SU-DHL-6 (cell line): ENCODE results near the gene COG1.

Source experiments
- H2AFZ ChIP-seq: fragments of 200-600 bp; sonication (generic); 2 replicates; pipeline ENCODE4 v1.6.1; 2014; ENCODE audit warnings: low read depth, mild to moderate bottlenecking, moderate library complexity, mixed read lengths, antibody characterized with exemption, low read length; ENCODE audit not compliant: severe bottlenecking
- H3F3A ChIP-seq: fragments of 200-600 bp; shearing (Covaris generic); 2 replicates; pipeline ENCODE4 v1.6.0; 2016; ENCODE audit warnings: antibody characterized with exemption, mild to moderate bottlenecking; ENCODE audit not compliant: insufficient read depth
- H3K27ac ChIP-seq: fragments of 200-600 bp; sonication (generic); 2 replicates; pipeline ENCODE4 v1.5.1; 2016; ENCODE audit warnings: low read depth, mild to moderate bottlenecking, low read length, moderate library complexity, mixed read lengths
- H3K27me3 ChIP-seq: fragments of 200-600 bp; sonication (generic), shearing (Covaris generic); 2 replicates; pipeline ENCODE4 v1.6.0; 2014; ENCODE audit warnings: mild to moderate bottlenecking, low read length
- H3K36me3 ChIP-seq: fragments of 200-600 bp; sonication (generic); 2 replicates; pipeline ENCODE4 v1.6.1; 2014; ENCODE audit warnings: mild to moderate bottlenecking, low read length, mixed read lengths
- H3K4me2 ChIP-seq: fragments of 300-600, 200-600 bp; shearing (Covaris generic), sonication (generic); 2 replicates; pipeline ENCODE4 v1.6.0; 2014; ENCODE audit warnings: low read length, low read depth, mild to moderate bottlenecking; ENCODE audit not compliant: poor library complexity, severe bottlenecking
- H3K4me3 ChIP-seq: fragments of 200-600 bp; sonication (generic); 2 replicates; pipeline ENCODE4 v1.5.1; 2014; ENCODE audit warnings: antibody characterized with exemption, low read length, mild to moderate bottlenecking, mixed read lengths; ENCODE audit not compliant: insufficient read depth, poor library complexity, severe bottlenecking
- H3K79me2 ChIP-seq: fragments of 200-600 bp; sonication (generic); 2 replicates; pipeline ENCODE4 v1.6.1; 2014; ENCODE audit warnings: mild to moderate bottlenecking, low read length, moderate library complexity; ENCODE audit not compliant: insufficient read depth
- H3K9ac ChIP-seq: fragments of 200-600 bp; sonication (generic); 2 replicates; pipeline ENCODE4 v1.7.0; 2014; ENCODE audit warnings: mild to moderate bottlenecking, low read length
- H3K9me2 ChIP-seq: fragments of 200-600 bp; sonication (generic); replicated peaks from 2 replicates; pipeline ENCODE4 v1.6.1; 2014; ENCODE audit warnings: low read length; ENCODE audit not compliant: insufficient read depth
- H3K9me3 ChIP-seq: fragments of 200-600 bp; sonication (generic); 2 replicates; pipeline ENCODE4 v1.6.1; 2014; ENCODE audit warnings: low read length, mixed read lengths; ENCODE audit not compliant: insufficient read depth
- H4K20me1 ChIP-seq: fragments of 200-600 bp; sonication (generic); 2 replicates; pipeline ENCODE4 v1.6.1; 2014; ENCODE audit warnings: low read depth, mild to moderate bottlenecking, antibody characterized with exemption, low read length, moderate library complexity, mixed read lengths
- EZH2phosphoT487 ChIP-seq: fragments of 200-600 bp; sonication (generic), shearing (Covaris generic); conservative IDR thresholded peaks from 2 replicates; pipeline ENCODE4 v1.6.1; 2018; ENCODE audit warnings: mild to moderate bottlenecking, antibody characterized with exemption, low read length, moderate library complexity, mixed read lengths
- TF ChIP-seq, protein P1 (sequence below): fragments of 200-600 bp; sonication (generic); IDR thresholded peaks from one replicate; pipeline ENCODE4 v1.5.1; 2017; ENCODE audit warnings: antibody characterized with exemption, mild to moderate bottlenecking, low read length, moderate library complexity; ENCODE audit not compliant: insufficient read depth, poor library complexity, severe bottlenecking

The COG1 gene

GRCh38 chr17:73205459-73205961 lies 12.7 kb downstream of the COG1 start:
- Histone ChIP-seq H4K20me1 (no peaks in the 10 kb centered on the region), H3K9ac (no peak overlapping the region), H3K4me2 (no peak overlapping the region), H3K79me2 (no peaks in the 10 kb centered on the region), H3K4me3 (no peak overlapping the region), H3K36me3 (peaks cover 11% of the 10 kb centered on the region; the same call in 1 of the 2 replicates), H2AFZ (no peak overlapping the region), H3F3A (no peaks in the 10 kb centered on the region), H3K27me3 (no peaks in the 10 kb centered on the region), H3K9me2 (no peaks in the 10 kb centered on the region), H3K27ac (no peak overlapping the region), H3K9me3 (no peaks in the 10 kb centered on the region)
- TF ChIP-seq EZH2phosphoT487, result no peak

DNA sequence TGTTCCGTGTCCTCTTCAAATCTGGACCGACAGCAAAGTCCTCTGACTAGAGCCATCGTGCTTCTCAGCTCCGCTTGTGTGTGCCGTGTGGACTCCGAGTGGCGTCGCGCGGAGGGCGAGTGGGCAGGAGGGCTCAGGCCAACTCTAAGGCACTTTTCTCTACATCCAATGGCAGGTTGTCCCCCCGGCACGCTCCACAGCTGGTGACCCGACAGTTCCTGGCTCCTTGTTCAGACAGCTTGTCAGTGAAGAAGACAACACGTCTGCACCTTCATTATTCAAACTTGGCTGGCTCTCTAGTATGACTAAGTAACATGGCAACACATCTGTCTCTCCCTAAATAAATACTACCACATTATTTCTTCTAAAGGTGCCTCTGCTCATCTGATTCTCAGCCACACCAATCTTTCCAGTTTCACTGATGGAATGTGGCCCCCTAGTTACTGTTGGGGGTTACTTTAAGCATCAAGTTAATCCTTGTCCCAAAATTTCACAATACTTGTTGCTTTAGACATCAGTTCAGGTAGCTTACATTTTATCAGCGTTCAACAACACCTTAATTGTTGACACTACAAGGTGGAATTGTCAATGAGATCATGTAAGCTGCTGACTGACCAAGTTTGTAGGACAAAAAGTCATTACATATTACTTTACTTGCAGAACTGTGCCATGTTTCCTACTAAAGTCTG lies 15.4 kb downstream of the COG1 start:
- Histone ChIP-seq H3K9me2 (no peaks in the 10 kb centered on the region), H3F3A (no peaks in the 10 kb centered on the region), H2AFZ (no peak overlapping the region), H3K27ac (no peak overlapping the region), H3K27me3 (no peaks in the 10 kb centered on the region), H3K4me2 (no peak overlapping the region), H4K20me1 (peaks cover 3% of the 10 kb centered on the region; the same call in 1 of the 2 replicates), H3K79me2 (no peaks in the 10 kb centered on the region; the same call in 1 of the 2 replicates), H3K4me3 (no peak overlapping the region), H3K9me3 (no peaks in the 10 kb centered on the region), H3K36me3 (peaks cover 11% of the 10 kb centered on the region; the same call in 1 of the 2 replicates), H3K9ac (no peak overlapping the region)
- no peak for TF ChIP-seq EZH2phosphoT487
- TF ChIP-seq, protein P1, sequence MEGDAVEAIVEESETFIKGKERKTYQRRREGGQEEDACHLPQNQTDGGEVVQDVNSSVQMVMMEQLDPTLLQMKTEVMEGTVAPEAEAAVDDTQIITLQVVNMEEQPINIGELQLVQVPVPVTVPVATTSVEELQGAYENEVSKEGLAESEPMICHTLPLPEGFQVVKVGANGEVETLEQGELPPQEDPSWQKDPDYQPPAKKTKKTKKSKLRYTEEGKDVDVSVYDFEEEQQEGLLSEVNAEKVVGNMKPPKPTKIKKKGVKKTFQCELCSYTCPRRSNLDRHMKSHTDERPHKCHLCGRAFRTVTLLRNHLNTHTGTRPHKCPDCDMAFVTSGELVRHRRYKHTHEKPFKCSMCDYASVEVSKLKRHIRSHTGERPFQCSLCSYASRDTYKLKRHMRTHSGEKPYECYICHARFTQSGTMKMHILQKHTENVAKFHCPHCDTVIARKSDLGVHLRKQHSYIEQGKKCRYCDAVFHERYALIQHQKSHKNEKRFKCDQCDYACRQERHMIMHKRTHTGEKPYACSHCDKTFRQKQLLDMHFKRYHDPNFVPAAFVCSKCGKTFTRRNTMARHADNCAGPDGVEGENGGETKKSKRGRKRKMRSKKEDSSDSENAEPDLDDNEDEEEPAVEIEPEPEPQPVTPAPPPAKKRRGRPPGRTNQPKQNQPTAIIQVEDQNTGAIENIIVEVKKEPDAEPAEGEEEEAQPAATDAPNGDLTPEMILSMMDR, result no peak

DNA sequence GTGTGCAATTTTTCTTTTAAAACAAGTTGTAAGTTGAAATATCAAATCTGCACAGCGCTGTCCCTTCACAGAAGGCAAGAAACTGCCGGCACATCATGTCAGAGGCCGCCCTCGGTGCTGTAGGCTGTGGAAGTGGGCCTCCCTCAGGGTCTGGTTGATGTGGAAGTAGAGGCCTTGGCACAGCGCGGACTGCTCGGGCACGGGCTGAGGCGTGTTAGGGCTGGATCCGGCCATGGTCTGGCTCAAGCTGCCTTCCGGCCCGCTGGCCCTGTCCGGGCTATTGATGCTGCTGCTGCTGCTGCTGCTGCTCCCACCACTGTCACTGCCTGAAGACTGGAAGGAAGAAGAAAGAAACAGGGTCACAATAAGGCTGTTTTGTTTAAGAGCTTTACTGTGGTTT lies 16.6 kb downstream of the COG1 start:
- peaks cover 3% of the 10 kb centered on the region; the same call in 1 of the 2 replicates for H4K20me1 ChIP-seq
- H2AFZ ChIP-seq, result no peak overlapping the region
- no peaks in the 10 kb centered on the region; the same call in 1 of the 2 replicates for H3K79me2 ChIP-seq
- no peak overlapping the region for H3K4me3 ChIP-seq
- TF ChIP-seq, protein P1, result no peak
- no peak for TF ChIP-seq EZH2phosphoT487
- H3K9me3 ChIP-seq, result no peaks in the 10 kb centered on the region
- peaks cover 11% of the 10 kb centered on the region; the same call in 1 of the 2 replicates for H3K36me3 ChIP-seq
- H3K27me3 ChIP-seq, result no peaks in the 10 kb centered on the region
- no peak overlapping the region for H3K9ac ChIP-seq
- H3F3A ChIP-seq, result no peaks in the 10 kb centered on the region
- H3K9me2 ChIP-seq, result no peaks in the 10 kb centered on the region
- no peak overlapping the region for H3K27ac ChIP-seq
- no peak overlapping the region for H3K4me2 ChIP-seq

DNA sequence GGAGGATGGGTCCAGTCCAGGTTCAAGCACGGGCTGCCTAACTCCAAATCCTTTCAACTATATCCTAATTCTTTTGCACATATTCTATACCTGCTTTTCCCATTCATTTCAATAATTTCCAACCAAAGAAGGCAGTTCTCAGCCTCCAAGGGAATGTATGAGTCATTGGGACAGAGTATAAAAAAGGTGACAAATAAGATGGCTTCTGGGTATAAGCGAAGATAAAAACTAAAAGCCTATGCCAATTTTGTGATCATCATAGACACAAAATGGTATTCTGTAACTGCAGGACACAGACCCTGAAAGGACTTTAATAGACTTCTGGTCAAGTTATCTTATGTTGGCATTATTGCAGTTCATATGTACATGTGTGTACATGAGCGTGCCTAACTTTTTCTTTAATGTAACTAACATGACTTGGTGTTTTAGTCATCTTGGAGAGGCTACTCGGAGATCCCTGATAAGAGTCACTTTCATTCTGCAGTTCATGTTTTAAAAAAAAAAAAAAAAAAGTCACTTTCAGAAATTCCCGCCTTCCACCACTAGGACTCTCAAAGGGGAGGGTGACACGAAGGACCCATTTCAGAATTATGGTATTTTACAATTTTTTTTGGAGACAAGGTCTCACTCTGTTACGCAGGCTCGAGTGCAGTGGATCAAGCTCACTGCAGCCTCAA lies 17.3 kb downstream of the COG1 start:
- no peaks in the 10 kb centered on the region for H3K27me3 ChIP-seq
- TF ChIP-seq, protein P1, result no peak
- no peak for TF ChIP-seq EZH2phosphoT487
- no peak overlapping the region for H3K4me3 ChIP-seq
- no peaks in the 10 kb centered on the region for H3F3A ChIP-seq
- H2AFZ ChIP-seq, result no peak overlapping the region
- H3K9me3 ChIP-seq, result no peaks in the 10 kb centered on the region
- H4K20me1 ChIP-seq, result peaks cover 3% of the 10 kb centered on the region; the same call in 1 of the 2 replicates
- no peak overlapping the region for H3K4me2 ChIP-seq
- H3K27ac ChIP-seq, result no peak overlapping the region
- no peaks in the 10 kb centered on the region for H3K9me2 ChIP-seq
- no peak overlapping the region for H3K9ac ChIP-seq
- peaks cover 11% of the 10 kb centered on the region; the same call in 1 of the 2 replicates for H3K36me3 ChIP-seq
- no peaks in the 10 kb centered on the region; the same call in 1 of the 2 replicates for H3K79me2 ChIP-seq
